Stimulated activated CD4-positive, alpha-beta T cell treated with anti-CD3 and anti-CD28 coated beads, Interleukin-4, amount 100 ng/mL, for 24 hours (primary cell): ENCODE results near the gene CLCN4.

Experiments
- DNase-seq: peaks from one replicate; pipeline ENCODE4 v3.0.0-alpha.2; 2020

Gene CLCN4

DNA sequence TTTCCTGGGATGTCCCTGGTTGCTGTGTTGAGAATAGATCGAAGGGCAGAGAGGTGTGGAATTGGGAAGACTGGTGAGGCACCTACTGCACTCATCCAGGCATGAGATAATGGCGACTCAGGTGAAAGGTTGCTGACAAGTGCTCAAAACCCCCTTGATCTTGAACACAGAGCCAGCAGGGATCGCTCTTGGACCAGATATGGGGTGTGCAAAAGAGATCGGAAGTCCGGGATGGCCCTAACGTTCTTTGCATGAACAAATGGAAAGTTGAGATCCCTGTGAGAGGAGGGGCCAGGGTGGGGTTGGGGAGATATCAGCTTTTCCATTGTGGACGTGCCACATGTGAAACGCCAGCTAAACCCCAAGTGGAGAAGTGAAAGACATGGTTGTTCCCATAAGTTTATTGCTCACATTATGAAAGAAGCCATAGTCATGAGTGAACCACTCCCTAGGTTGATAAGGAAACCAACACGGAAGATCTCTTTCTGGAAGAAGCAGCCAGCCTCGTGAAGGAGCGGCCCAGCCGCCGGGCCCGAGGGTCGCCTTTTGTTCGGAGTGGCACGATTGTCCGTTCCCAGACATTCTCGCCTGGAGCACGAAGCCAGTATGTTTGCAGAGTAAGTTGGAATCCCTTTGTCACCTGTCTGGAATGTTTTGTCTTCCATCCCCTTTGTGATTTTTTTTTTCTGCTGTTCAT is 22.6 kb upstream of the CLCN4 start:
- DNase-seq, result no peak

DNA sequence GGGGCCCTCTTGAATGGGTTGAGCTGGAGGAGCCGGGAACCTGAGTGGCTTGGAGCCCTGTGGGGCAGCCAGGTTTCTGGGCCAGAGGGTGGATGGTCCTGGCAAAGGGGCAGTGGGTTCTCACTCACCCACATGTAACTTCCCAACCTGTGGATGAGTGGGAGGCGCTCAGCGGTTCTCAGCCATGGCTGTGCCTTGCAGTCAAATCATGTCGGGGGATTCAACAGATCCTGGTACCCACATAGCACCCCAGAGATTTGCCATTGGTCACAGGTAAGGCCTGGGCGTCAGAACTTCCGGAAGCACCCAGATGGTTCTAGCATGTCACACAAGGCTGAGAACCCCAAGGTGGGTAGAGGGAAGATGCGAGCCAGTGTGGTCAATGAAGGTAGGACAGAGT is 21.9 kb upstream of the CLCN4 start:
- no peak for DNase-seq

DNA sequence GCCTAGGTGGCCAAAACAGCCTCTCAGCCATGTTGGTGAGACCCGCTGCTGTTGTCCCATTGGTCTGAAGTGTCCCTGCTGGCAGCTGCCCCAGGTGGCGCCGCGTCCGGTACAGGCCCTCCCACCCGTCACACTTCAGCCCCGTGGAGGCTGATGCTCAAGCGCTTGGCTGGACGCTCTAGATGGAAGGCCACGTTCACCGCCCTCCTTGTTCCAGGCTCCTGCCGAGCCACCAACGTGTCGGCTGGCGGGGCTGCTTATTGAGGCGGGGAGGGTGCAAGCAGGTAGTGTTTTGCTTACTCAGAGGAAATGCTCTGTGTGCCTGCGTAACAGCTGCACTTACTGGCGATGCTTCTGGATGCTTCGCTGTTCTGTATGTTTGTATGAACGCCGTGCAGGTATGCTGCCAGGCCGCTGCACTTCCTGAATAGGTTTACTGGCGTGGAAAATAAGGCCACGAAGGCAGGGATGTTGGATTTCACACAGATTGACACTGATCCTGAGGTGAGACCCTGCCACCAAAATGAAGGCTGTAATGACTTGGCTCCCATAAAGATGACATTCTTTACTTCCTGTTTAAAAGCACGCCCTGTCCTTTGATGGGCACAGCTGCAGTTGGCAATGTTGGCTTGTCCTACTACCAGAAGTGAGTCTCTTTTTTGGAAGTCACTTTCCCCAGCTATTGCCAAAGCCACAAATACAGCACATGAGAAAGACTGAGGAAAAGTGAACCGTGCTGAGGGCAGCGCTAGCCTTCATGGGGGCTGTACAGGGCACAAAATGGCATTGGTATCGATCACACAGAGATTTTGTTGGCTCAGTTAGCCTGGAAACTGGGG is 21.0 kb upstream of the CLCN4 start:
- no peak for DNase-seq

GRCh38 chrX:10138726-10139125 is 18.0 kb upstream of the CLCN4 start:
- no peak for DNase-seq

GRCh38 chrX:10140264-10140663 is 16.5 kb upstream of the CLCN4 start:
- DNase-seq, result no peak

DNA sequence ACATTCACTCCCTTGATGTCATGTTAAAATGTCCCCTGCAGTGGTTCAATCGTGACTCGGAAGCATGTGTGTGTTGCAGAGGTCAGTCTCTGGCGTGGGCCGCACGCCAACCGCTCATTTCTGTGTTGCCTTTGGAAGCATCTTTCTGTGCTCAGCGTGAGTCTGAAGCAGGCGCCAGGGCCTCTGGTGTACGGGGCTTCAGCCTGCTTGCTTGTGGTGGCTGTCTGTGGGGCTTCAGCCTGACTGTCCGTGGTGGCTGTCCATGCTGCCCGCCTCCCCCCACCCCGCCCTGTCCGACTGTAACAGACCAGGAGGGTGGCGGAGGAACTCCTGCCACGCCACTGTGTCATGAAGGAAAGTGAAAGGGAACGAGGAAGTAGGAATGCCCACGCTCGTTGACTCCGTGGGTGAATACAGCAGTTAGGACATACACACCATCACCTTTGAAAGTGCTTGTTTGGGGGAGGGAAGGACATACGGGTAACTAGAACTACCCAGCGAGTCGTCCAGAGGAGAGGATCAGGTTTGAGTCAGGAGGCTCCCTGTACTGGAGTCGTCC is 14.7 kb upstream of the CLCN4 start:
- no peak for DNase-seq

DNA sequence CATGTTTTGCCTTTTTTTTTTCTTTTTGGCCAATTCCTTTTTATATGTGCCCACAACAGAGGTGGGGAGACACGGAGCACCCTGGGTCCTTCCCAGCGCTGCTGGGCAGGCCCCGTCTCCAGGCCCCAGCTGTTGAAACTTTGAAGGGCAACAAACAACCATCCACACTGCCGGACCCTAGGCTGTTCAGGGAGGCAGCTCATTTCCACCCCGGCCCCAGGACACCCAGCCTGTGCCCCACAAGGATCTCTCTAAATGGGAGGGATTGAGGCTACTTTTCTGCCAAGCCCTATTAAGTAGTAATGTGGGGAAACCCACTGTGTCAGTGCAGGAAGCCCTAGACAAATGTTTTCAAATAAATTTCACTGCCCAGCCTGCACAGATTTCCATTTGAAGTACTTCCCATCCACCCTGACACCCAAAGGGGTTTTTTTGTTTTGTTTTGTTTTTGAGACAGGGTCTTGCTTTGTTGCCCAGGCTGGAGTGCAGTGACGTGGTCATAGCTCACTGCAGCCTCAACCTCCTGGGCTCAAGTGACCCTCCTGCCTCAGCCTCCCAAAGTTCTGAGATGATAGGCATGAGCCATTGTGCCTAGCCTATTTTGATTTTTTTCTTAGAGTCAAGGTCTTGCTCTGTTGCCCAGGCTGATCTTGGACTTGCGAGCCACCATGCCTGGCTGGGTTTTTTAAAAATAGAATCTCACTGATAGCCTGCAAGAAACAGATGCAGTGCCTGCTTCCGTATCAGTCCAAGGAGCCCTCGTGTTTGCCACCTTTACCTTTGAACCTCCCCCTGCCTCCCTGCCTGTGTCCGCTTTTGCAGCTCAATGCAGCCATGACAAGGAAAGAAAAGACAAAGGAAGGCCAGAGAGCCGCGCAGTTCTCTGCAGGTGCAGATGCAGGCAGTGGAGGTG is 13.4 kb upstream of the CLCN4 start:
- DNase-seq, result no peak

- no peak for DNase-seq
Measured at GRCh38 chrX:10146346-10146745, 10.4 kb upstream of the CLCN4 start.

DNA sequence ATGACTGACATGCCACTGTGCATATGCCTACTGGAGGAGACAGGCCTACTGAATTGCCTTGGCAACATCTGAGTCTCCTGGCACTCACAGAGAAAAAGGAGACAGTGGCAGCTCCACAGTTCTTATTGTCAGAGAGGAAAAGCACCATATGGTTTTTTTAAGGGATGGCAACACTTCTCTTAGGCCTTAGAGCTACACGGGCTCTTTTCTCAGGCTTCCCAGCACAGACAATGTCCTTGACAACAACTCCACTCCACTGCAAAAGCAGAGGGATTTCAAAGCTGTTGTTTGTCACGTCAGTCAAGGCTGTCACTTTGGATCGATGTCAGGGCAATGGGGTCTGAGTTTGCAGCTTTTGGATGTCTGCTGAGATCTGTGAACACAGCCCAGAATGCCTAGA is 4.7 kb upstream of the CLCN4 start:
- DNase-seq, result no peak

GRCh38 chrX:10155137-10155536 is 1.6 kb upstream of the CLCN4 start:
- no peak for DNase-seq

GRCh38 chrX:10157032-10157341 is 212 bp downstream of the CLCN4 start:
- DNase-seq, result no peak

GRCh38 chrX:10157543-10157942 is 768 bp downstream of the CLCN4 start:
- DNase-seq, result no peak

DNA sequence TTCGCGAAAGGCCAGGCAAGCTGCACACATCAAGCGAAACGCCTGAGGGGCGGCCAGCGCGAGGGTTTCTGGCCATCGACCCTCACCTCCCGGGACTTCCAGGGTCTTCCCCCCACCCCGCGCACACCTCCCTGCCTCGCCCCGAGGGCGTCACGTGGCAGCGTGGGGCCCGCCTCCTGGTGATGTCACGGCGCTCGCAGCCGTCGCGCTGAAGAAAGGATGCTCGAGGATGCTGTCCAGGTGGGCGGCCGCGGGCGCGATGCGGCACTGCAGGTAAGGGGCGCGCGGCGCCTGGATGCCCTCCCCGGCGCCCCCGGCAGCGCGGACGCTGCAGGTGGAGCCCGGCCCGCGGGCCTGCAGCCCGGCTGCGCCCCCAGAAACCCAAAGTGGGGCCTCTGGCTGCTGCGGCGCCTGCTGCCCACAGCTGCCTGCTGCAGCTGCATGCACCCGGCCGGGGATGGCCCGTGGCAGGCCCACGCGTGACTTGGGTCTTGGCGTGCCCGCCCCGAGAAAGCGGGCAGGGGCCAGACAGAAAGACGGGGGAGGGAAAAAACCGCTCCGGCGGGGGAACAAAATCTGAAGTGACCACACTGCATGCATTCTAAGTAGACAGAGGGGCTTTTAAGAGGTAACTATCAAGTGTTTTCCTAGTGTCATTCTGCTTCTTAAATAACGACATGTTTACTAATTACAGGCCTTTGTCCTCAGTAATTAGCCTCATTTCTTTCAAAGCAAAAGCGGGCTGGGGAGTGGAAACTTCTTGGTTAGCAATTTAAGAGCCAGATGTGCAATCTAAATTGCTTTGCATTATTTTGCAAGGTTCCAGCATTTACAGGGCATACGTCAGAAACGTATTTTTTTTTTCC is 1.7 kb downstream of the CLCN4 start:
- no peak for DNase-seq

GRCh38 chrX:10159145-10159468 is 2.3 kb downstream of the CLCN4 start:
- DNase-seq, result no peak

GRCh38 chrX:10160211-10160610 is 3.4 kb downstream of the CLCN4 start:
- DNase-seq, result no peak

DNA sequence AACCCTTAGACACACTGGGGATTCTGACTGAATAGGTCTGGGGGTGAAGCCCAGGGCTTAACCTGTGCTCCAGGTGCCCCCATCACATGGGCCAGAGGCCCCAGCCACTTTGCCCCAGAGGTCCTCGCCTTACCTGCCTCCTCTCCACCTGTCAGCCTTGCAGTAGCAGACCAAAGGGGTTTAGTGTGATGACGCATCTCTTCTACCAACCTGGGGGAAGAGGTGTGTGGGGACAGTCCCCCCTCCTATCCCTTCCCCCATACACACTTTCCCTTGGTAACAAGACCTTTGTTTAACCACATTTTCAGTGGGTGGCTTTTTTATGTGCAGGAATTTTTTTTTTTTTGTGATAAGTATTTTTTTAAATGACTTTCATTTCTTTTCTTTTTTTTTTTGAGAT is 6.3 kb downstream of the CLCN4 start:
- DNase-seq, result no peak

DNA sequence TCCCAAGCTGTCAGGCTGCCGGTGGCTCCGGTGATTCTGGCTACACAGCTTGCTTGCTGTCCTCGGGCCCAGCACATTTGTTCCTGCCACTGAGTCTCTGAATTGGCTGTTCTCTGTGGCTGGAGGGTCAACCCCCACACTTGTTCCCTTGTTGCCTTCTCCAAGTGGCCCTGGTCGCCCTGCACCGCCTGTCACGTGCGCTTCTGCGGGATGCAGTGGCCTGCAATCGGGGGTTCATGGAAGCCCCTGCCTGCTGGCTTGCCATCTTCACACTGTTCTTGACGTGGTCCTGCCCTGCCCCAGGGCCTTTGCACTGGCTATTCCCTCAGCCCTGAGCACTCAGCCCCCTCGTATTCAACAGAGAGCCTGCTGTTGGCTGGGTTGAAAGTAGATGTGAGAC is 8.1 kb downstream of the CLCN4 start:
- no peak for DNase-seq

DNA sequence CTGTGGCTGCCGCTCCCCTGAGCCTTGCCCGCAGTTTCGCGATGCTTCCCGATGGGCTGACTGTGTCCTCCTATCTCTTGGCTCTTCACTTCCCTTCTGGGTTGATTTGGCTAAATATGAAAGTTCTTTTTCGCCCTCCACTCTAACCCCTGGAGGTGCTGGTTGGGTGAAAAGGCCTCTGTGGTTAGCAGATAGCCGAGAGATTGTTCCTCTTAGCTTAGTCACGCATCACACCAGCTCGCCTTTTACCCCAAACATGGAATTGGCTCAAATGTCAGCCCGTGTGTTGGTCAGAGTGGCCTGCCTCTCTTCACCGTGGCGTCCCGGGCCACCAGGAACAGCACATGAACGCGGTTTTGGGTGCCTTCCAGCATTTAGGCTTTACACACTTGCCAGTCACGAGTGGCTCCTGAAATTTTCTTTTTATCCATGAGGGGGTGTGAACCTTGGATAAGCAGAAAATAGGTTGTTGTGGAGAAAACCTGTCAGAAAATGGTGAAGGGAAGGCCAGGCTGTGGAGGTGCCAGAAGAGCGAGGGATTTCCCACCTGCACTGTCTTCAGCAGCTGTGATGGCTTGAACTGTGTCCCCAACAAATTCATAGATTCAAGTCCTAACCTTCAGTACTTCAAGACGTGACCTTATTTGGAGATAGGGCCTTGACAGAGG is 8.9 kb downstream of the CLCN4 start:
- DNase-seq, result no peak

DNA sequence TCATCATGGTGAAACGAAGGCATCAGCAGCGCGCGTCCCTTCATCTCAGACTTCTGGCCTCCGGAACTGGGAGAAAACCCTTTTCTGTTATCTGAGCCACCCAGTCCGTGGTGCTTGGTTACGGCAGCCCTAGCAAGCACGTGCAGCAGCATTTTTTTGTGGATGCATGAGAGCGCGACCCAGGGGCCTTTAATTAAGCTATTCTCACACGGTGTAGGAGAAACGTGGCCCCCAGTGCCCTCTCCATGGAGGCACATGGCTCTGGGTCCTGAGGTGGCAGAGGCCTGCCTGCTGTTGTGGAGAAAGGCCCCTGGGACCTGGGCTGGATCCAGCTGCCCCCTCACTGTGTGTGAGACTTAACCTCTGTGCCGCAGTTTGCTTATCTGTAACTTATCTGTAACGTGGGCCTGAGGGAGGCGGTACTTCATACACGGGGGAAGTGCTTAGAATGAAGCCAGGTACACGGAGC is 9.5 kb downstream of the CLCN4 start:
- DNase-seq, result no peak

DNA sequence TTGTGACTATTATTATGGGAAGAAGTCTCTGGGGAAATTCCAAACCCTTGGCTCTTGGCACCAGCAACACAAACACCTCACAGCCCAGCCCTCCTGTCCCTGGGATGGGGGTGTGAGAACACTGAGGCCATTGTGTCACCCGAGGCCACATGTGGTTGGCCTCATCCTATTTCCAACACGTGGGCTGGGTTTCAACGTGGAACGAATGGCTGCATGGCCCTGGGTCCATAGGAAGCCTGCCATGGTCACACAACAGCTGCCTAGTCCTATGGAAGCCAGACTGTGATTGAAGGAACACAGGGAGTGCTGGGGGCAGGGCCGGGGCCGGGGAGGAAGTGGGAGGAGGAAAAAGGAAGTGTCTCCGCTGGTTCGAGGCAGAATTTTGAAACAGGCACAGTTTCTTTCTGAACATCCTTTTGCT is 10.0 kb downstream of the CLCN4 start:
- DNase-seq, result no peak

DNA sequence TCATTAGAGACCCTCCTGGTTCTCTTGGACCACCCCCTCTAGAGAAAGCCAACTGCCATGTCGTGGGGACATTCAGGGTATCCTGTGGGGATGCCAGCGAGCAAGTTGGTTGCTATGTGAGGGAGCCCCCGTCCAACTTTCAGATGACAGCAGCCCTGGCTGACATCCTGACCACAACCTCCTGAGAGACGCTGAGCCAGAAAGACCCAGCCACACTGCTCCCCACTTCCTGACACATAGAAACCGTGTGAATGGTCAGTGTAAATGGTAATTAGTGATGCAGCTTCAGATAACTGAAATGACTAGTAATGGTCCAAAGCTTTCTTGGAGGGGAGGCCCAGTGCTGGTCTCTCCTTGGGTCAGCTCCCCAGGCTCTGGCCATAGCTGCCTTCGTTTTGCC is 10.8 kb downstream of the CLCN4 start:
- DNase-seq, result no peak

GRCh38 chrX:10168226-10168625 is 11.5 kb downstream of the CLCN4 start:
- DNase-seq, result no peak
